ENCODE measurements around the gene UGT1A9.
"Not testable (repeated sequence)": the region's sequence is repeated elsewhere in the genome, so short reads cannot be mapped to it uniquely, and the experiment has no call there.

The UGT1A9 gene

DNA sequence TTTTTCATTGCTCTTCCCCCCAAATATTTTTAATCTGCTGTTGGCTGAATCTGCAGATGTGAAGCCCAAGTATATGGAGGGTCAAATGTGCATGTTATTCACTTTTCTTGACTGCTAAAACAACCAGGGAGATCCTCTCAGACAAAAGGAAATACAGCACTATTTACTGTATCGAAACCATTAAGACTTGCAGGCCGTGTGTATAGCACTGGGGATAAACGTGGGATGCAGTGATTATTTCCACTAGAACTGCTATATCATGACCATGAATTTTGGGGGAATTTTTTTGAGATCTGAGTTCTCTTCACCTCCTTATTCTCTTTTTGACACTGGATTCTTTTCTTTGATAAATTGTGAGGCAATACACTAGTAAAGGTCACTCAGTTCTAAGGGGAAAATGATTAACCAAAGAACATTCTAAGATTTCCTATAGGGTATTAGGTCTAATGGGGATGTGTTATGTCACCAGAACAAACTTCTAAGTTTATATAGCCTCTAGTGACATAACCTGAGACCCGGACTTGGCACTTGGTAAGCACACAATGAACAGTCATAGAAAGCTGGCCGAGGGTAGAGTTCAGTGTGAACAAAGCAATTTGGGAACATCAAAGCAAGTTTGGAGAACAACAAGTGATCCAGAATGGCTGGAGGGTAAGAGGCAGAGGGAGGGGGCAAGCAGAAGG is 73.5 kb downstream of the UGT1A9 start:
- ChIA-PET POLR2A (no interaction called here), CTCF (no interaction called here)
- DNase-seq (ENCODE audit: extremely low spot score), result no peak
- TF ChIP-seq CTBP1 (IDR thresholded peaks at IDR 0.05; ENCODE audit: borderline replicate concordance) (no peak), NFRKB (IDR thresholded peaks at IDR 0.05) (no peak), ELF4 (IDR thresholded peaks at IDR 0.05) (no peak), SUZ12 (IDR thresholded peaks at IDR 0.05) (no peak), L3MBTL2 (conservative IDR thresholded peaks at IDR 0.05) (no peak), LEF1 (IDR thresholded peaks at IDR 0.05; ENCODE audit: borderline replicate concordance) (no peak), FOXM1 (IDR thresholded peaks at IDR 0.05; ENCODE audit: borderline replicate concordance) (no peak), BHLHE40 (IDR thresholded peaks at IDR 0.05; ENCODE audit: borderline replicate concordance) (no peak), HDGF (IDR thresholded peaks at IDR 0.05; ENCODE audit: borderline replicate concordance) (no peak), ARNT (IDR thresholded peaks at IDR 0.05) (no peak), TARDBP (IDR thresholded peaks at IDR 0.05) (no peak), SP1 (IDR thresholded peaks at IDR 0.05) (no peak), FOXK2 (IDR thresholded peaks at IDR 0.05) (no peak), ZNF384 (IDR thresholded peaks at IDR 0.05) (no peak), FOXA1 (IDR thresholded peaks at IDR 0.05) (no peak)
- TF ChIP-seq, protein P1, sequence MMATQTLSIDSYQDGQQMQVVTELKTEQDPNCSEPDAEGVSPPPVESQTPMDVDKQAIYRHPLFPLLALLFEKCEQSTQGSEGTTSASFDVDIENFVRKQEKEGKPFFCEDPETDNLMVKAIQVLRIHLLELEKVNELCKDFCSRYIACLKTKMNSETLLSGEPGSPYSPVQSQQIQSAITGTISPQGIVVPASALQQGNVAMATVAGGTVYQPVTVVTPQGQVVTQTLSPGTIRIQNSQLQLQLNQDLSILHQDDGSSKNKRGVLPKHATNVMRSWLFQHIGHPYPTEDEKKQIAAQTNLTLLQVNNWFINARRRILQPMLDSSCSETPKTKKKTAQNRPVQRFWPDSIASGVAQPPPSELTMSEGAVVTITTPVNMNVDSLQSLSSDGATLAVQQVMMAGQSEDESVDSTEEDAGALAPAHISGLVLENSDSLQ (IDR thresholded peaks at IDR 0.05), result no peak

DNA sequence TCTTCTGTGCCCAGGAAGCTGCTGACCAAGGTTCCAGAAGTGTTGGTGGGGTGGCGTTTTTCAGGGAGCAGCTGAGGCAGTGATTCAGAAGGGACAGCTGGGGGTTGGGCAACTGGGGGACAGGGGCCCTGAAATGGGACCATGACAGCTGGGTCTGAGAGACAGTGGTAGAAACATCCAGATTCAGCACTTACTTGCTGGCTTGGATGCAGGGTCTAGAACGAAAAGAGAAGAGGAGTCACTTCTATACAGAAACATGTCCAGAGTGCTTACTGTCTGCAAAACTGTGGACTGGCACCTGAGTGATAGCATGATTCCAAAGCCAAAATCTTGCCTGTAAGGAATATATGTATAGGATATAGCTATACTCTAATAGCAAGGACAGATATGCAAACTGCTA is 74.1 kb downstream of the UGT1A9 start:
- CTCF ChIA-PET, result not testable (repeated sequence)

GRCh38 chr2:233746475-233747282 is 75.0 kb downstream of the UGT1A9 start:
- POLR2A ChIA-PET, result no interaction called here
- TF ChIP-seq SP1 (IDR thresholded peaks at IDR 0.05) (no peak), BHLHE40 (IDR thresholded peaks at IDR 0.05; ENCODE audit: borderline replicate concordance) (no peak), SUZ12 (IDR thresholded peaks at IDR 0.05) (no peak), HDGF (IDR thresholded peaks at IDR 0.05; ENCODE audit: borderline replicate concordance) (no peak)
- no peak for DNase-seq (ENCODE audit: extremely low spot score)
- CTCF ChIA-PET, result no interaction called here

More for the DNA sequence above, 74.1 kb downstream of the UGT1A9 start:
- DNase-seq (ENCODE audit: extremely low spot score); POLR2A ChIA-PET: not testable (repeated sequence)

DNA sequence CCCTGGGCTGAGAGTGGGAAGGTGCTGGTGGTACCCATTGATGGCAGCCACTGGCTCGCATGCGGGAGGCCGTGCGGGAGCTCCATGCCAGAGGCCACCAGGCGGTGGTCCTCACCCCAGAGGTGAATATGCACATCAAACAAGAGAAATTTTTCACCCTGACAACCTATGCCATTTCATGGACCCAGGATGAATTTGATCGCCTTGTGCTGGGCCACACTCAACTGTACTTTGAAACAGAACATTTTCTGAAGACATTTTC is 75.5 kb downstream of the UGT1A9 start:
- no peak for DNase-seq (ENCODE audit: extremely low spot score)
- ChIA-PET CTCF (no interaction called here), POLR2A (no interaction called here)
- no peak for TF ChIP-seq ARNT (IDR thresholded peaks at IDR 0.05)
- no peak for TF ChIP-seq FOXM1 (IDR thresholded peaks at IDR 0.05; ENCODE audit: borderline replicate concordance)
- TF ChIP-seq ELF4 (IDR thresholded peaks at IDR 0.05), result no peak
- TF ChIP-seq NFRKB (IDR thresholded peaks at IDR 0.05), result no peak
- TF ChIP-seq LEF1 (IDR thresholded peaks at IDR 0.05; ENCODE audit: borderline replicate concordance), result no peak
- TF ChIP-seq TARDBP (IDR thresholded peaks at IDR 0.05), result no peak
- no peak for TF ChIP-seq CTBP1 (IDR thresholded peaks at IDR 0.05; ENCODE audit: borderline replicate concordance)
- TF ChIP-seq, protein P1 (IDR thresholded peaks at IDR 0.05), result no peak
- TF ChIP-seq FOXA1 (IDR thresholded peaks at IDR 0.05), result no peak
- no peak for TF ChIP-seq SUZ12 (IDR thresholded peaks at IDR 0.05)
- TF ChIP-seq ZNF384 (IDR thresholded peaks at IDR 0.05), result no peak
- no peak for TF ChIP-seq BHLHE40 (IDR thresholded peaks at IDR 0.05; ENCODE audit: borderline replicate concordance)
- TF ChIP-seq L3MBTL2 (conservative IDR thresholded peaks at IDR 0.05), result no peak
- TF ChIP-seq FOXK2 (IDR thresholded peaks at IDR 0.05), result no peak
- no peak for TF ChIP-seq HDGF (IDR thresholded peaks at IDR 0.05; ENCODE audit: borderline replicate concordance)
- no peak for TF ChIP-seq SP1 (IDR thresholded peaks at IDR 0.05)

DNA sequence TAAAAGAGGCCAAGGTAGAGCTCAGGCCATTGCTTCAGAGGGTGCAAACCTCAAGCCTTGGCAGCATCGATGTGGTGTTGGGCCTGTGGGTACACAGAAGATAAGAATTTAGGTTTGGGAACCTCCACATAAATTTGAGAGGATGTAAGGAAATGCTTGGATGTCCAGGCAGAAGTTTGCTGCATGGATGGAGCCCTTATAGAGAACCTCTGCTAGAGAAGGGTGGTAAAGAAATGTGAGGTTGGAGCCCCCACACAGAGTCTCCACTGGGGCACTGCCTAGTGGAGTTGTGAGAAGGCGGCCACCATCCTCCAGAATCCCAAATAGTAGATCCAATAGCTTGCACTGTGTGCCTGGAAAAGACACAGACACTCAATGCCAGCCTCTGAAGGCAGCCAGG is 79.0 kb downstream of the UGT1A9 start:
- POLR2A ChIA-PET; DNase-seq (ENCODE audit: extremely low spot score); CTCF ChIA-PET: not testable (repeated sequence)

GRCh38 chr2:233751212-233752009 is 79.7 kb downstream of the UGT1A9 start:
- CTCF ChIA-PET; POLR2A ChIA-PET; DNase-seq (ENCODE audit: extremely low spot score): not testable (repeated sequence)

- DNase-seq (ENCODE audit: extremely low spot score), result no peak
- POLR2A ChIA-PET, result no interaction called here
- CTCF ChIA-PET, result no interaction called here
- TF ChIP-seq ZNF384 (IDR thresholded peaks at IDR 0.05) (no peak), SUZ12 (IDR thresholded peaks at IDR 0.05) (no peak), ARNT (IDR thresholded peaks at IDR 0.05) (no peak)
These were observed 83.3 kb downstream of the UGT1A9 start for GRCh38 chr2:233754872-233755611.

Data from HEK293T (cell line).